Testis (tissue), 3 donors: ENCODE data around the gene SND1. TPM values are rescaled to one million over a fixed set of nuclear protein-coding genes. Genes with fewer than 3 reads are reported as not detected.

Experiments
- DNase-seq: peaks from one replicate; pipeline ENCODE4 v3.0.0-alpha.2; 2019
- H3K27ac ChIP-seq, 2 donors: fragments of 200-600 bp; sonication (generic); one replicate each; pipeline ENCODE4 v1.5.1; 2019
- H3K27me3 ChIP-seq: fragments of 200-600 bp; sonication (generic); one replicate; pipeline ENCODE4 v1.5.1; 2019
- H3K36me3 ChIP-seq: fragments of 200-600 bp; sonication (generic); one replicate; pipeline ENCODE4 v1.5.1; 2017; ENCODE audit warnings: low read depth; ENCODE audit errors: missing control alignments
- H3K4me1 ChIP-seq: fragments of 200-600 bp; sonication (generic); one replicate; pipeline ENCODE4 v1.5.1; 2019
- H3K4me3 ChIP-seq, 2 donors: fragments of 200-600 bp; sonication (generic); one replicate each; pipeline ENCODE4 v1.5.1; 2017 to 2019
- H3K9me3 ChIP-seq: fragments of 200-600 bp; sonication (generic); one replicate; pipeline ENCODE4 v1.5.1; 2017
- CTCF ChIP-seq, 3 experiments: fragments of 450-650 bp in 2 of 3; fragments of 200-600 bp in 1 of 3; sonication (generic) in 1 of 3; IDR thresholded peaks; one replicate each; pipeline ENCODE4 v1.5.1; 2016 to 2019; ENCODE audit warnings: antibody characterized with exemption in 3 of 3, mild to moderate bottlenecking in 2 of 3, moderate library complexity in 1 of 3
- POLR2A ChIP-seq: fragments of 450-650 bp; IDR thresholded peaks from one replicate; pipeline ENCODE4 v1.6.1; 2017; ENCODE audit warnings: antibody characterized with exemption, mild to moderate bottlenecking, moderate library complexity
- WGBS, 2 donors: methylation state at CpG; one replicate each; pipeline ENCODE4 v1.1.5; 2018; 5-methylcytosine and 5-hydroxymethylcytosine counted together
- intact Hi-C: fragments of 100-400 bp; cut with DNase I; formaldehyde crosslinking; loops from one replicate; pipeline ENCODE4 v1.15.1; 2023; ENCODE audit warnings: low total_unique reads
- polyA plus RNA-seq: library from polyadenylated mRNA; stranded (reverse); fragments of 350-450 nt; fragmentation: Illumina TruSeq; extraction: RNeasy Lipid Tissue Mini Kit (QIAGEN cat#74804); gene quantifications from one replicate; pipeline ENCODE4 v1.2.3, GENCODE V29; 2014; ENCODE audit warnings: low read depth, low replicate concordance; ENCODE audit not compliant: insufficient read depth
- total RNA-seq, 2 donors: library from RNA; depleted of rRNA; stranded (reverse); fragments of >200 nt; gene quantifications; one replicate each; pipeline ENCODE4 v1.2.3, GENCODE V29; 2016

Gene SND1
- total and polyA plus RNA-seq, 3 donors from 2014 or later = 132 to 207 (median 179) TPM

GRCh38 chr7:127873151-127873550 lies 221.2 kb downstream of the SND1 start:
- H3K4me3 ChIP-seq = no peak overlapping the region
- no peak for DNase-seq
- 96 to 97% methylated on average over 3 of the region's 3 CpGs for WGBS, 2 donors
- no peaks in the 10 kb centered on the region for H3K9me3 ChIP-seq
- H3K4me1 ChIP-seq = peaks cover 4% of the 10 kb centered on the region
- TF ChIP-seq POLR2A (no peak), CTCF (IDR thresholded peaks at IDR 0.05) (no peak)
- no peaks in the 10 kb centered on the region for H3K27me3 ChIP-seq
- H3K27ac ChIP-seq = no peak overlapping the region
- H3K36me3 ChIP-seq = no peaks in the 10 kb centered on the region
- intact Hi-C loops = no loop called here

- peaks cover 4% of the 10 kb centered on the region for H3K4me1 ChIP-seq
- 61 to 78% methylated on average over 3 of the region's 3 CpGs for WGBS, 2 donors
- H3K9me3 ChIP-seq = no peaks in the 10 kb centered on the region
- DNase-seq = no peak
- intact Hi-C loops = no loop called here
- H3K4me3 ChIP-seq = no peak overlapping the region
- no peak for TF ChIP-seq CTCF (IDR thresholded peaks at IDR 0.05)
- no peak for TF ChIP-seq POLR2A
- H3K27me3 ChIP-seq = no peaks in the 10 kb centered on the region
- no peaks in the 10 kb centered on the region for H3K36me3 ChIP-seq
- H3K27ac ChIP-seq = no peak overlapping the region
Measured at GRCh38 chr7:127873715-127874636, 222.0 kb downstream of the SND1 start.

GRCh38 chr7:127874951-127875608 lies 223.1 kb downstream of the SND1 start:
- intact Hi-C loops = no loop called here

GRCh38 chr7:127876393-127876792 lies 224.4 kb downstream of the SND1 start:
- Histone ChIP-seq H3K9me3 (no peaks in the 10 kb centered on the region), H3K36me3 (no peaks in the 10 kb centered on the region), H3K27me3 (no peaks in the 10 kb centered on the region), H3K27ac (no peak overlapping the region), H3K4me3 (no peak overlapping the region), H3K4me1 (peaks cover 4% of the 10 kb centered on the region)
- no peak for DNase-seq
- intact Hi-C loops = no loop called here
- WGBS, 2 donors = 71 to 84% methylated on average over 1 of the region's 1 CpG
- TF ChIP-seq CTCF (IDR thresholded peaks at IDR 0.05) (no peak), POLR2A (no peak)

More at GRCh38 chr7:127874951-127875608, 223.1 kb downstream of the SND1 start:
- Histone ChIP-seq H3K36me3 (no peaks in the 10 kb centered on the region), H3K27me3 (no peaks in the 10 kb centered on the region), H3K27ac (no peak overlapping the region), H3K4me3 (no peak overlapping the region), H3K4me1 (peaks cover 4% of the 10 kb centered on the region), H3K9me3 (no peaks in the 10 kb centered on the region)
- TF ChIP-seq POLR2A (no peak), CTCF (IDR thresholded peaks at IDR 0.05) (no peak)
- DNase-seq = no peak
- WGBS, 2 donors = 87 to 92% methylated on average over 2 of the region's 2 CpGs
